Neuron (in vitro differentiated cells): ENCODE data around the gene NLRP9.

Experiments
- H2AFZ ChIP-seq: one replicate; pipeline ENCODE4 v1.6.1; 2013; ENCODE audit warnings: low read depth, mild to moderate bottlenecking, inconsistent platforms, low read length, moderate library complexity
- H3K27me3 ChIP-seq: one replicate; pipeline ENCODE4 v1.6.1; 2013; ENCODE audit warnings: low read length; ENCODE audit not compliant: insufficient read depth
- H3K36me3 ChIP-seq: one replicate; pipeline ENCODE4 v1.6.1; 2013; ENCODE audit warnings: low read length; ENCODE audit not compliant: insufficient read depth
- H3K4me1 ChIP-seq: one replicate; pipeline ENCODE4 v1.6.1; 2013; ENCODE audit warnings: low read length; ENCODE audit not compliant: insufficient read depth
- H3K4me3 ChIP-seq: 2 replicates; pipeline ENCODE4 v1.5.1; 2013; ENCODE audit warnings: mild to moderate bottlenecking, low read length, moderate library complexity
- H3K9me3 ChIP-seq: one replicate; pipeline ENCODE4 v1.6.1; 2013; ENCODE audit warnings: low read length

NLRP9 gene

GRCh38 chr19:55670280-55671053 lies 67.7 kb downstream of the NLRP9 start:
- Histone ChIP-seq H3K36me3 (peaks cover 64% of the 10 kb centered on the region), H3K4me3 (no peak overlapping the region), H3K27me3 (no peaks in the 10 kb centered on the region), H3K9me3 (no peaks in the 10 kb centered on the region), H2AFZ (no peak overlapping the region), H3K4me1 (peaks cover 13% of the 10 kb centered on the region)

- Histone ChIP-seq H2AFZ (no peak overlapping the region), H3K4me1 (peaks cover 13% of the 10 kb centered on the region), H3K4me3 (no peak overlapping the region), H3K36me3 (peaks cover 67% of the 10 kb centered on the region), H3K27me3 (no peaks in the 10 kb centered on the region), H3K9me3 (no peaks in the 10 kb centered on the region)
Observed at GRCh38 chr19:55669418-55670279, 68.6 kb downstream of the NLRP9 start.

GRCh38 chr19:55668603-55669348 lies 69.4 kb downstream of the NLRP9 start:
- H3K4me1 ChIP-seq, result peaks cover 8% of the 10 kb centered on the region

GRCh38 chr19:55667958-55668357 lies 70.2 kb downstream of the NLRP9 start:
- peaks cover 75% of the 10 kb centered on the region for H3K36me3 ChIP-seq
- H3K9me3 ChIP-seq, result no peaks in the 10 kb centered on the region
- H2AFZ ChIP-seq, result no peak overlapping the region

More at GRCh38 chr19:55668603-55669348, 69.4 kb downstream of the NLRP9 start:
- Histone ChIP-seq H3K9me3 (no peaks in the 10 kb centered on the region), H2AFZ (no peak overlapping the region), H3K4me3 (no peak overlapping the region), H3K36me3 (peaks cover 73% of the 10 kb centered on the region), H3K27me3 (no peaks in the 10 kb centered on the region)

GRCh38 chr19:55667511-55667910 lies 70.7 kb downstream of the NLRP9 start:
- Histone ChIP-seq H3K36me3 (peaks cover 79% of the 10 kb centered on the region), H3K4me1 (no peaks in the 10 kb centered on the region), H3K4me3 (no peak overlapping the region)

More at GRCh38 chr19:55667958-55668357, 70.2 kb downstream of the NLRP9 start:
- H3K27me3 ChIP-seq, result no peaks in the 10 kb centered on the region
- no peak overlapping the region for H3K4me3 ChIP-seq
- no peaks in the 10 kb centered on the region for H3K4me1 ChIP-seq

GRCh38 chr19:55667006-55667381 lies 71.2 kb downstream of the NLRP9 start:
- Histone ChIP-seq H3K4me3 (no peak overlapping the region), H2AFZ (no peak overlapping the region), H3K36me3 (peaks cover 83% of the 10 kb centered on the region), H3K27me3 (no peaks in the 10 kb centered on the region), H3K9me3 (no peaks in the 10 kb centered on the region), H3K4me1 (no peaks in the 10 kb centered on the region)

More at GRCh38 chr19:55667511-55667910, 70.7 kb downstream of the NLRP9 start:
- Histone ChIP-seq H2AFZ (no peak overlapping the region), H3K27me3 (no peaks in the 10 kb centered on the region), H3K9me3 (no peaks in the 10 kb centered on the region)

- Histone ChIP-seq H3K4me1 (no peaks in the 10 kb centered on the region), H2AFZ (no peak overlapping the region), H3K36me3 (peaks cover 86% of the 10 kb centered on the region), H3K4me3 (no peak overlapping the region), H3K27me3 (no peaks in the 10 kb centered on the region), H3K9me3 (no peaks in the 10 kb centered on the region)
Observed at GRCh38 chr19:55666343-55667005, 71.7 kb downstream of the NLRP9 start.

- Histone ChIP-seq H3K27me3 (no peaks in the 10 kb centered on the region), H3K36me3 (peaks cover 88% of the 10 kb centered on the region), H2AFZ (no peak overlapping the region), H3K9me3 (no peaks in the 10 kb centered on the region), H3K4me1 (no peaks in the 10 kb centered on the region), H3K4me3 (no peak overlapping the region)
Observed at GRCh38 chr19:55663846-55664536, 74.2 kb downstream of the NLRP9 start.

GRCh38 chr19:55661826-55662225 lies 76.4 kb downstream of the NLRP9 start:
- H2AFZ ChIP-seq, result no peak overlapping the region
- H3K4me3 ChIP-seq, result no peak overlapping the region
- H3K9me3 ChIP-seq, result no peaks in the 10 kb centered on the region
- H3K4me1 ChIP-seq, result peaks cover 12% of the 10 kb centered on the region
- no peaks in the 10 kb centered on the region for H3K27me3 ChIP-seq
- peaks cover 73% of the 10 kb centered on the region for H3K36me3 ChIP-seq

GRCh38 chr19:55660991-55661390 lies 77.2 kb downstream of the NLRP9 start:
- Histone ChIP-seq H3K27me3 (no peaks in the 10 kb centered on the region), H2AFZ (no peak overlapping the region), H3K9me3 (no peaks in the 10 kb centered on the region), H3K36me3 (peaks cover 65% of the 10 kb centered on the region), H3K4me3 (no peak overlapping the region), H3K4me1 (peaks cover 20% of the 10 kb centered on the region)

GRCh38 chr19:55660404-55660803 lies 77.8 kb downstream of the NLRP9 start:
- H3K27me3 ChIP-seq, result no peaks in the 10 kb centered on the region
- H3K4me1 ChIP-seq, result peaks cover 25% of the 10 kb centered on the region
- peaks cover 61% of the 10 kb centered on the region for H3K36me3 ChIP-seq
- no peak overlapping the region for H2AFZ ChIP-seq
- H3K4me3 ChIP-seq, result no peak overlapping the region
- H3K9me3 ChIP-seq, result no peaks in the 10 kb centered on the region

- Histone ChIP-seq H3K27me3 (no peaks in the 10 kb centered on the region), H3K36me3 (peaks cover 59% of the 10 kb centered on the region), H3K4me1 (peaks cover 25% of the 10 kb centered on the region), H3K4me3 (no peak overlapping the region), H2AFZ (no peak overlapping the region), H3K9me3 (no peaks in the 10 kb centered on the region)
Observed at GRCh38 chr19:55659822-55660221, 78.4 kb downstream of the NLRP9 start.
